ENCODE data around the gene GRM1.
"Not testable (repeated sequence)": the region's sequence is repeated elsewhere in the genome, so short reads cannot be mapped to it uniquely, and the experiment has no call there.

The GRM1 gene

GRCh38 chr6:146194434-146194833 is 165.6 kb downstream of the GRM1 start:
- DNase-seq (ENCODE audit: low spot score), result no peak

- DNase-seq (ENCODE audit: low spot score), result peak; percentile 48
Measured at GRCh38 chr6:146200176-146200575, 171.3 kb downstream of the GRM1 start.

- no peak for DNase-seq (ENCODE audit: low spot score)
Measured at GRCh38 chr6:146202570-146202969, 173.7 kb downstream of the GRM1 start.

- no peak for DNase-seq (ENCODE audit: low spot score)
Measured at GRCh38 chr6:146209942-146210341, 181.1 kb downstream of the GRM1 start.

GRCh38 chr6:146210406-146211083 is 181.7 kb downstream of the GRM1 start:
- DNase-seq (ENCODE audit: low spot score), result no peak

GRCh38 chr6:146211646-146212045 is 182.8 kb downstream of the GRM1 start:
- no peak for DNase-seq (ENCODE audit: low spot score)

- DNase-seq (ENCODE audit: low spot score), result no peak
Measured at GRCh38 chr6:146212781-146213180, 183.9 kb downstream of the GRM1 start.

GRCh38 chr6:146219101-146219500 is 190.2 kb downstream of the GRM1 start:
- DNase-seq (ENCODE audit: low spot score), result no peak

GRCh38 chr6:146224449-146224848 is 195.6 kb downstream of the GRM1 start:
- no peak for DNase-seq (ENCODE audit: low spot score)

- no peak for DNase-seq (ENCODE audit: low spot score)
Measured at GRCh38 chr6:146224988-146225387, 196.1 kb downstream of the GRM1 start.

- DNase-seq (ENCODE audit: low spot score), result peak; percentile 8
Measured at GRCh38 chr6:146240322-146240721, 211.5 kb downstream of the GRM1 start.

GRCh38 chr6:146240807-146241206 is 211.9 kb downstream of the GRM1 start:
- DNase-seq (ENCODE audit: low spot score), result no peak

- not testable (repeated sequence) for DNase-seq (ENCODE audit: low spot score)
Measured at GRCh38 chr6:146243646-146244045, 214.8 kb downstream of the GRM1 start.

- DNase-seq (ENCODE audit: low spot score), result no peak
Measured at GRCh38 chr6:146244630-146245143, 215.8 kb downstream of the GRM1 start.

- no peak for DNase-seq (ENCODE audit: low spot score)
Measured at GRCh38 chr6:146246028-146246427, 217.2 kb downstream of the GRM1 start.

GRCh38 chr6:146253691-146254090 is 224.8 kb downstream of the GRM1 start:
- DNase-seq (ENCODE audit: low spot score), result no peak

GRCh38 chr6:146258206-146258605 is 229.3 kb downstream of the GRM1 start:
- DNase-seq (ENCODE audit: low spot score), result no peak

GRCh38 chr6:146260886-146261285 is 232.0 kb downstream of the GRM1 start:
- DNase-seq (ENCODE audit: low spot score), result peak; percentile 18

- DNase-seq (ENCODE audit: low spot score), result no peak
Measured at GRCh38 chr6:146265056-146265455, 236.2 kb downstream of the GRM1 start.

GRCh38 chr6:146267447-146267846 is 238.6 kb downstream of the GRM1 start:
- no peak for DNase-seq (ENCODE audit: low spot score)

GRCh38 chr6:146267946-146268345 is 239.1 kb downstream of the GRM1 start:
- DNase-seq (ENCODE audit: low spot score), result no peak

- DNase-seq (ENCODE audit: low spot score), result no peak
Measured at GRCh38 chr6:146269482-146269881, 240.6 kb downstream of the GRM1 start.

GRCh38 chr6:146271163-146271562 is 242.3 kb downstream of the GRM1 start:
- DNase-seq (ENCODE audit: low spot score), result not testable (repeated sequence)

GRCh38 chr6:146273490-146273889 is 244.6 kb downstream of the GRM1 start:
- no peak for DNase-seq (ENCODE audit: low spot score)
